Measurements from ENCODE around the gene SERINC3. TPM values are rescaled to one million over a fixed set of nuclear protein-coding genes. Genes with fewer than 3 reads are reported as not detected.
"Not testable (repeated sequence)": the region's sequence is repeated elsewhere in the genome, so short reads cannot be mapped to it uniquely, and the experiment has no call there.

The SERINC3 gene
- polyA plus RNA-seq, 1 donor from 2014 or later: 64.5 TPM

DNA sequence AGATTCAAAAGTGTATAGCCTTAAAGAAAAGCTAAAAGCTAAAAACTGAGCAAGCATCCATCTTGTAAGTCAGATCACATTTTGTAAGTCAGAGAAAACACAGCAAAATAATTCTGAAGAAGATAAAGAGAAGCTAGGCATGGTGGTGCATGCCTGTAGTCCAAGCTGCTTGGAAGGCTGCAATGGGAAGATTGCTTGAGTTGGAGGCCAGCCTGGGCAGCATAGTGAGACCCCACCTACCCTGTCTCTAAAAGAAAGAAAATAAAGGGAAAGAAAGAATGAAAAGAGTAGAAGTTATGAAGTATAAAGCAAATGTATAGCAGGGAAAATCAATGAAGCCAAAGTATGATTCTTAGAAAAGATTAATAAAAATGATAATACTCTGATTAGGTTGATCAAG, 40.0 kb upstream of the SERINC3 start:
- H3K9me3 ChIP-seq (ENCODE audit: low read length): no peaks in the 10 kb centered on the region
- no peaks in the 10 kb centered on the region for H4K20me1 ChIP-seq (ENCODE audit: insufficient read depth)
- no peaks in the 10 kb centered on the region for H3F3A ChIP-seq (ENCODE audit: insufficient read depth, low read length, poor library complexity, severe bottlenecking)
- no peak for TF ChIP-seq EP300 (conservative IDR thresholded peaks at IDR 0.05; ENCODE audit: poor library complexity, severe bottlenecking)
- TF ChIP-seq EZH2 (IDR thresholded peaks at IDR 0.05; ENCODE audit: borderline replicate concordance, insufficient read depth, low read length, poor library complexity, severe bottlenecking): no peak
- TF ChIP-seq, protein P1, sequence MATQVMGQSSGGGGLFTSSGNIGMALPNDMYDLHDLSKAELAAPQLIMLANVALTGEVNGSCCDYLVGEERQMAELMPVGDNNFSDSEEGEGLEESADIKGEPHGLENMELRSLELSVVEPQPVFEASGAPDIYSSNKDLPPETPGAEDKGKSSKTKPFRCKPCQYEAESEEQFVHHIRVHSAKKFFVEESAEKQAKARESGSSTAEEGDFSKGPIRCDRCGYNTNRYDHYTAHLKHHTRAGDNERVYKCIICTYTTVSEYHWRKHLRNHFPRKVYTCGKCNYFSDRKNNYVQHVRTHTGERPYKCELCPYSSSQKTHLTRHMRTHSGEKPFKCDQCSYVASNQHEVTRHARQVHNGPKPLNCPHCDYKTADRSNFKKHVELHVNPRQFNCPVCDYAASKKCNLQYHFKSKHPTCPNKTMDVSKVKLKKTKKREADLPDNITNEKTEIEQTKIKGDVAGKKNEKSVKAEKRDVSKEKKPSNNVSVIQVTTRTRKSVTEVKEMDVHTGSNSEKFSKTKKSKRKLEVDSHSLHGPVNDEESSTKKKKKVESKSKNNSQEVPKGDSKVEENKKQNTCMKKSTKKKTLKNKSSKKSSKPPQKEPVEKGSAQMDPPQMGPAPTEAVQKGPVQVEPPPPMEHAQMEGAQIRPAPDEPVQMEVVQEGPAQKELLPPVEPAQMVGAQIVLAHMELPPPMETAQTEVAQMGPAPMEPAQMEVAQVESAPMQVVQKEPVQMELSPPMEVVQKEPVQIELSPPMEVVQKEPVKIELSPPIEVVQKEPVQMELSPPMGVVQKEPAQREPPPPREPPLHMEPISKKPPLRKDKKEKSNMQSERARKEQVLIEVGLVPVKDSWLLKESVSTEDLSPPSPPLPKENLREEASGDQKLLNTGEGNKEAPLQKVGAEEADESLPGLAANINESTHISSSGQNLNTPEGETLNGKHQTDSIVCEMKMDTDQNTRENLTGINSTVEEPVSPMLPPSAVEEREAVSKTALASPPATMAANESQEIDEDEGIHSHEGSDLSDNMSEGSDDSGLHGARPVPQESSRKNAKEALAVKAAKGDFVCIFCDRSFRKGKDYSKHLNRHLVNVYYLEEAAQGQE (IDR thresholded peaks at IDR 0.05; ENCODE audit: borderline replicate concordance): no peak
- TF ChIP-seq, protein P2, sequence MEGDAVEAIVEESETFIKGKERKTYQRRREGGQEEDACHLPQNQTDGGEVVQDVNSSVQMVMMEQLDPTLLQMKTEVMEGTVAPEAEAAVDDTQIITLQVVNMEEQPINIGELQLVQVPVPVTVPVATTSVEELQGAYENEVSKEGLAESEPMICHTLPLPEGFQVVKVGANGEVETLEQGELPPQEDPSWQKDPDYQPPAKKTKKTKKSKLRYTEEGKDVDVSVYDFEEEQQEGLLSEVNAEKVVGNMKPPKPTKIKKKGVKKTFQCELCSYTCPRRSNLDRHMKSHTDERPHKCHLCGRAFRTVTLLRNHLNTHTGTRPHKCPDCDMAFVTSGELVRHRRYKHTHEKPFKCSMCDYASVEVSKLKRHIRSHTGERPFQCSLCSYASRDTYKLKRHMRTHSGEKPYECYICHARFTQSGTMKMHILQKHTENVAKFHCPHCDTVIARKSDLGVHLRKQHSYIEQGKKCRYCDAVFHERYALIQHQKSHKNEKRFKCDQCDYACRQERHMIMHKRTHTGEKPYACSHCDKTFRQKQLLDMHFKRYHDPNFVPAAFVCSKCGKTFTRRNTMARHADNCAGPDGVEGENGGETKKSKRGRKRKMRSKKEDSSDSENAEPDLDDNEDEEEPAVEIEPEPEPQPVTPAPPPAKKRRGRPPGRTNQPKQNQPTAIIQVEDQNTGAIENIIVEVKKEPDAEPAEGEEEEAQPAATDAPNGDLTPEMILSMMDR (IDR thresholded peaks at IDR 0.05; ENCODE audit: poor library complexity, severe bottlenecking): no peak
- no peak for TF ChIP-seq RAD21 (conservative IDR thresholded peaks at IDR 0.05)
- TF ChIP-seq SMC3 (conservative IDR thresholded peaks at IDR 0.05; ENCODE audit: poor library complexity): no peak
- no peak for TF ChIP-seq MXI1 (conservative IDR thresholded peaks at IDR 0.05; ENCODE audit: poor library complexity, severe bottlenecking)
- TF ChIP-seq POLR2AphosphoS5 (IDR thresholded peaks at IDR 0.05): no peak
- no peak for TF ChIP-seq TAF1 (IDR thresholded peaks at IDR 0.05; ENCODE audit: low read depth)
- no peak overlapping the region for H3K27ac ChIP-seq (ENCODE audit: low read length)
- no peak overlapping the region for H3K4me2 ChIP-seq (ENCODE audit: low read length)
- H3K9me2 ChIP-seq (ENCODE audit: insufficient read depth, low read length): no peaks in the 10 kb centered on the region
- H3K4me3 ChIP-seq (ENCODE audit: low read length): no peak overlapping the region
- H3K36me3 ChIP-seq (ENCODE audit: insufficient read depth, low read length): no peaks in the 10 kb centered on the region
- H3K9ac ChIP-seq (ENCODE audit: low read length): no peak overlapping the region
- H2AFZ ChIP-seq (ENCODE audit: low read depth, low read length): no peak overlapping the region
- H3K79me2 ChIP-seq (replicated peaks; ENCODE audit: insufficient read depth, low read length): no peaks in the 10 kb centered on the region
- no peaks in the 10 kb centered on the region for H3K27me3 ChIP-seq (ENCODE audit: insufficient read depth, low read depth, low read length)

DNA sequence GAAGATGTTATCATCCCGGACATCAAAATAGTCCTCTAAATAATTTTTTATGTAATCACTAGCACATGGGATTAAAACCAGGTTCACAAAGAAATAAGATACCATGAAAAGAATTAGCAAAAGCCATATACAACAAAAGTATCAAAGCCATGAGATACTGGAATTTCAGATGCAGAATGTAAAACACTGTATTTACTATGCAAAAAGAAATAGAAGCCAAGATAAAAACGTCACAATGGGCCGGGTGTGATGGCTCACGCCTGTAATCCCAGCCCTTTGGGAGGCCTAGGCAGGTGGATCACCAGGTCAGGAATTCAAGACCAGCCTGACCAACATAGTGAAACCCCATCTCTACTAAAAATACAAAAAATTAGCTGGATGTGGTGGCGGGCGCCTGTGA, 38.9 kb upstream of the SERINC3 start:
- not testable (repeated sequence) for H2AFZ ChIP-seq (ENCODE audit: low read depth, low read length); H3K27ac ChIP-seq (ENCODE audit: low read length); H3K27me3 ChIP-seq (ENCODE audit: insufficient read depth, low read depth, low read length); H3K4me2 ChIP-seq (ENCODE audit: low read length); H3K9ac ChIP-seq (ENCODE audit: low read length); H3K9me3 ChIP-seq (ENCODE audit: low read length); H3K36me3 ChIP-seq (ENCODE audit: insufficient read depth, low read length); H3K4me3 ChIP-seq (ENCODE audit: low read length); H4K20me1 ChIP-seq (ENCODE audit: insufficient read depth); H3F3A ChIP-seq (ENCODE audit: insufficient read depth, low read length, poor library complexity, severe bottlenecking); H3K79me2 ChIP-seq (replicated peaks; ENCODE audit: insufficient read depth, low read length); H3K9me2 ChIP-seq (ENCODE audit: insufficient read depth, low read length)

- TF ChIP-seq, protein P1 (IDR thresholded peaks at IDR 0.05; ENCODE audit: borderline replicate concordance): no peak
- TF ChIP-seq, protein P2 (IDR thresholded peaks at IDR 0.05; ENCODE audit: poor library complexity, severe bottlenecking): no peak
- TF ChIP-seq SMC3 (conservative IDR thresholded peaks at IDR 0.05; ENCODE audit: poor library complexity): no peak
- TF ChIP-seq MXI1 (conservative IDR thresholded peaks at IDR 0.05; ENCODE audit: poor library complexity, severe bottlenecking): no peak
- TF ChIP-seq EP300 (conservative IDR thresholded peaks at IDR 0.05; ENCODE audit: poor library complexity, severe bottlenecking): no peak
- TF ChIP-seq POLR2AphosphoS5 (IDR thresholded peaks at IDR 0.05): no peak
- TF ChIP-seq RAD21 (conservative IDR thresholded peaks at IDR 0.05): no peak
- H2AFZ ChIP-seq (ENCODE audit: low read depth, low read length): no peak overlapping the region
- peaks cover under 1% of the 10 kb centered on the region for H3K79me2 ChIP-seq (replicated peaks; ENCODE audit: insufficient read depth, low read length)
- H3K9me2 ChIP-seq (ENCODE audit: insufficient read depth, low read length): no peaks in the 10 kb centered on the region
- no peak overlapping the region for H3K27ac ChIP-seq (ENCODE audit: low read length)
- no peaks in the 10 kb centered on the region for H4K20me1 ChIP-seq (ENCODE audit: insufficient read depth)
- no peak overlapping the region for H3K4me2 ChIP-seq (ENCODE audit: low read length)
- no peaks in the 10 kb centered on the region for H3K9me3 ChIP-seq (ENCODE audit: low read length)
- H3K9ac ChIP-seq (ENCODE audit: low read length): no peak overlapping the region
- no peaks in the 10 kb centered on the region for H3K27me3 ChIP-seq (ENCODE audit: insufficient read depth, low read depth, low read length)
- no peak overlapping the region for H3K4me3 ChIP-seq (ENCODE audit: low read length)
- H3F3A ChIP-seq (ENCODE audit: insufficient read depth, low read length, poor library complexity, severe bottlenecking): no peaks in the 10 kb centered on the region
- H3K36me3 ChIP-seq (ENCODE audit: insufficient read depth, low read length): no peaks in the 10 kb centered on the region
Measured at GRCh38 chr20:44560229-44560628, 38.4 kb upstream of the SERINC3 start.

All from neural cell (in vitro differentiated cells).